ENCODE measurements around the gene NTN1.

- TF ChIP-seq CTCF (IDR thresholded peaks at IDR 0.05) (no peak), POLR2A (IDR thresholded peaks at IDR 0.05) (no peak)
These were observed 263.6 kb downstream of the NTN1 start for GRCh38 chr17:9284884-9285283.
